GM21825 (cell line): ENCODE results near the gene TAX1BP3.
A peak's percentile ranks its signal among the peaks of the same experiment; 100 is the strongest.
"Not testable (repeated sequence)": the region's sequence is repeated elsewhere in the genome, so short reads cannot be mapped to it uniquely, and the experiment has no call there.

Experiments used
- ATAC-seq: cut with Tn5 transposase; IDR thresholded peaks from one replicate; pipeline ENCODE4 v1.9.1; 2021; ENCODE audit warnings: mild to moderate bottlenecking, moderate library complexity; ENCODE audit not compliant: unreplicated experiment

TAX1BP3 gene

GRCh38 chr17:3668279-3669084 is at the start of gene TAX1BP3, which contains the start of gene EMC6:
Gene TAX1BP3 (minus strand): TSS chr17:3668578. CDS start chr17:3668526, 52 bp downstream.
Gene EMC6 (plus strand): TSS chr17:3668812. CDS start chr17:3669147, 335 bp downstream.
- peak; percentile 80 for ATAC-seq

DNA sequence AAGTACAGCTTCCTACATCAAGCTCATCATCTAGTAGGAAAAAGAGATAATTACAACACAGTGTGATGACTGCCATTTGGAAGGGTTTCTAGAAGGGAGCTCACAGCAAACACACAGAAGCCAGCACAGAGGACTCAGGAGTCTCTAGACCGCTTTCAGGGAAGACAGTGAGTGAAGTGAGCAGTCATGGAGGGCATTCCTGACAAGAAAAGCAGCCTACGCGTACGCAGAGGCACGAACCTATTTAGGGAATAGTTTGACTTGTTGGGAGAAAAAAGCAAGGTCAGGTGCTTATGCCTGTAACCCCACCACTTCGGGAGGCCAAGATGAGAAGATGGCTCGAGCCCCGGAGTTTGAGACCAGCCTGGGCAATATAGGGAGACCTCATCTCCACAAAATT is 46.9 kb upstream of the TAX1BP3 start:
- ATAC-seq, result no peak

DNA sequence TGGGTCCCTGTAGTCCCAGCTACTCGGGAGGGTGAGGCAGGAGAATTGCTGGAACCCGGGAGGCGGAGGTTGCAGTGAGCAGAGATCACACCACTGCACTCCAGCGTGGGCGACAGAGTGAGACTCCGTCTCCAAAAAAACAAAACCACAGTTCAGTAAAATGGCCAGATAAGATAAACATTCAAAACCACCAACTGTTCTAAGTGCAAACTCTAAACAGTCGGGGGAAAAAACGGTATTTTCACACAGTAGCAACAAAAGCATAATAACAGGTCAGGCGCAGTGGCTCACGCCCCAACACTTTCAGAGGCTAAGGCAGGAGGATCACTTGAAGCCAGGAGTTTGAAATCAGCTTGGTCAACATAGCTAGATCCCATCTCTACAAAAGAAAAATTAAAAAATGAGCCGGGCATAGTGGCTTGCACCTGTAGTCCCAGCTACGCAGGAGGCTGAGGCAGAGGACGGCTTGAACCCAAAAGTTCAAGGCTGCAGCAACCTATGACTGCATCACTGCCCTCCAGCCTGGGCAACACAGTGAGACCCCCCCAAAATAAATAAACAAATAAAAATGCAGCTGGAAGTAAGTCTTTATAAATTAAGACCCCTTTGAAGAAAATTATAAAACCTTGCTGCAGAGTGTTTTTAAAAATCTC is 44.6 kb upstream of the TAX1BP3 start:
- ATAC-seq, result no peak

GRCh38 chr17:3710951-3711383 is 42.6 kb upstream of the TAX1BP3 start:
- peak; percentile 90 for ATAC-seq

DNA sequence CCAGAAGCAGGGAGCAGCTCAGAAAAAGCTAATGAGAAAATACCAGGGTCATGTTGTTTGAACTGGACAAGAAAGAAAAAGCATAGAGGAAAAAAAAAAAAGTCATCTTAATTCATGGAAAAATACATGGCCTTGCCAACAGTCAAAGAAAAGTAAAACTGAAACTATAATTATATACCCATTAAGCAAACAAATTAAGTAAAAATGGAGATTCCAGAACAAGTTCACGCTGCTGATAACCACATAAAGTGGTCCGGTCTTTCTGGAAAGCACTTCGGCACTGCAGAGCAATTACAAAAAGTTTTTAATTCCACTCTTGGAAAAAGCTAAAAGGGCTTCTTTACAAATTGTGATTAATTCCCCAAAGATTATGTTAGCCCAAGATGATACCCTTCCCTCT is 40.0 kb upstream of the TAX1BP3 start:
- no peak for ATAC-seq

DNA sequence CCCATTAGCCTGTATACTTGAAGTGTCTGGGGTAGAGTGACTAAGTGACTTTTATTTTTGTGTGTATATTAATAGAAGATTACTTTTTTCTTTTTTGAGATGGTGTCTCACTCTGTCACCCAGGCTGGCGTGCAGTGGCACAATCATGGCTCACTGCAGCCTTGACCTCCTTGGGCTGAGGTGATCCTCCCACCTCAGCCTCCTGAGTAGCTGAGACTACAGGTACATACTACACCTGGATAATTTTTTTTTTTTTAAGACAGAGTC is 37.3 kb upstream of the TAX1BP3 start:
- not testable (repeated sequence) for ATAC-seq

DNA sequence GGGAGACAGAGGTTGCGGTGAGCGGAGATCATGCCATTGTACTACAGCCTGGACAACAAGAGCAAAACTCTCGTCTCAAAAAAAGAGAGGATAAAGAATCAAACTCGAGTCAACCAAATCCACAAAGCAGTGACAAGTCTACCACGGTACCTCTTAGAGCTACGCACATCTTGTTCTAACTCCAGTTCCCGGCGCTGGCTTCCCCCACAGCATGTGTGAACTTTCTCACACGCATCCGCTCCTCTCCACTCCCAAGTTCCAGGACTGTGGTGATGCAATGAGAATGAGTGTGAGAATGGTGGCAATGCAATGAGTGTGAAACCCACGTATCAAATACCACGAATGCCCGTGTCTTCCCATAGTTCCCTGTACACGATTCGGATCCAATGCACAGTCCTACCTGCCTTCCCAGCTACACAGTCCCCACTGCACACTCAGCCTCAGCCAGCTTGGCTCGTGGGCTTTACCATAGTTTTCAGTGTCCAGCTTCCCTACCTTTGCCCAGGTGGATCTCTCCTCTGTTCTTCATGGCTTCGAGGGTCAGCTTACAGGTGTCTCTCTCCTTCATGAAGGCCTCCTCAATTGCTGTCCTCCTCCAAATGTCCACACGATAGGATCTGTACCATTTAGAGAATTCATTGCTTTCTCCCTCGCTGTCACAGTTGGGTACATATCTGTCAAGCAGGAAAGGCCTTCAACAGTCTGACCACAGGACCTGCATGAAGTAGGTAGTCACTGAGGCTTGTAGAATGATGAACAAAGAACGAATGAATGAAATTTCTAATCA is 36.7 kb upstream of the TAX1BP3 start:
- ATAC-seq, result no peak

GRCh38 chr17:3702041-3702539 is 33.7 kb upstream of the TAX1BP3 start:
- not testable (repeated sequence) for ATAC-seq

DNA sequence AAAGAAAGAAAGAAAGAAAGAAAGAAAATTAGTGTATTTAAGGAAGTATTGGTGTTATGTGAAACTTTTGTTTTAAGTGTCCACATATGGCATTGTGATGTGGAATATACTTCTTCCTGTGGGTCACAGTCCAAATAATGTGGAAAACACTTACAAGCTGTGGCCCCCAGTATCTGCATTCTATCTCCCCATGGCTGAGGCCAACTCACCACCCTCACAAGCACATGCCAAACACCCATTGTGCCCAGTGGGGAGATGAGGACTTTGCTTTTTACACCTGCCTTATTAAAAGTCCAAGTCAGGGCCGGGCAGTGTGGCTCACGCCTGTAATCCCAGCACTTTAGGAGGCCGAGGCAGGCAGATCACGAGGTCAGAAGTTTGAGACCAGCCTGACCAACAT is 31.6 kb upstream of the TAX1BP3 start:
- ATAC-seq, result no peak

DNA sequence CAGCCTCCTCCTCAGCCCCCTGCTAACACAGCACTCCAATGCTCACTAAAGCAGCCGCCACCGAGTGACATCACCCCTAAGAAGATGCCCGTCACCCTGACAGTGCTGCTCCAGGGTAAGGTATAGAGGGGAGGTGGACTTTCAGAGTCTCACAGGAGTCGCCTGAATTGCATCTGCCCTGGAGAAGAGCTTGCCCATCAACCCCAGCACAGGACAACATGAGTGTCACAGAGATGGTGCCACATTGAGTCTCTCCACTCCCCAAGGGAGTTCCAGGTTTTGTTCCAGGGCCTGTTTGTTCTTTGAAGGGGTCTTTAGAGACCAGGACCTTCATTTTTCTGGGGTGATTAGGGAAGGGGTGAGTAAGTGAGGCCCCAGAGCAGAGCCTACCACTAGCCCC is 29.8 kb upstream of the TAX1BP3 start:
- ATAC-seq, result no peak

DNA sequence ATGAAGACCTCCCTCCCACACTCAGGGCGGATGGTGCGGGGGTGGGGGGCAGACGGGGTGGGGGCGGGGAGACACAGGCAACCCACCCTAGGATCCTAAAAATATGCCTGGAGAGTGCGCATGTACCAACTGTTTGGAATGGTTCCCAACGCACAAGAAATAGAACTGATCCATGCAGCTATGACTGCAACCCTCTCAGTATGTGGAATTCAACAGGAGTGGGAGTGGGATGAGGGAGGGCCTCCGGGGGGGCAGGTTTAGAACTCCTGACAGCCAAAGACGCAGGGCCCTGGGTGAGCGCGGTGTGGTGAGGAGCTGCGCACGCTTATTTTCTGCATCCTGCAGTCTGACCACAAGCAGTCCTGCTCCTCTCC is 28.7 kb upstream of the TAX1BP3 start:
- ATAC-seq, result no peak

GRCh38 chr17:3695723-3696411 is 27.5 kb upstream of the TAX1BP3 start, which contains the start of gene P2RX5:
Gene P2RX5 (minus strand): TSS chr17:3696155. CDS start chr17:3696005, 150 bp downstream.
- no peak for ATAC-seq

DNA sequence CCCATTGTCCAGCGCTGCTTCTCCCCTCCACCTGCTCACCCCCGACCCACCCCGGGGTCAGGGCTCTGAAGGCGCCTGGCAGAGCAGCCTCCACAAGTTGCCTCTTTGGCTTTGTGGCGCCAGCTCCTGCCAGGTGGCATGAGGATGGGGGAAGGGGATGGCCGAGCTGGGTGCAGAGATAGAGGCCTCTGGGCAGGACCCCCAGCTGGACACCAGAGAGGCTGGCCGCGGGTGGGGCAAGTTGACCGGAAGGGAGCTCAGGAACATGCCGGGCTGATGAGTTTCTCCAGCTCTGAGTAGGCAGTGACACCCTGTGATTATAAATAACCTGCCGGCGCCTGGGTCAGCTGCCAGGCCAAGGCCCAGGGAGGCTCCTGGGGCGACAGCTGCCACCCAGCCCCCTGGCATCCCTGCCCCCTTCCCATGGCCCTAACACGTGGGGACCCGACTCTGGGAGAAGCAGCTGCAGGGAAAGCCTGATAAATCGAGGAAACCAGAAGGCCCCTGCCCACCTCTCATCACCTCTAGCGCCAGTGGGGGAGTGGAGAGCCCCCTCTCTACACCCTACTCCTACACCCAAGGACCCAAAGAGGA is 26.8 kb upstream of the TAX1BP3 start:
- ATAC-seq, result no peak

GRCh38 chr17:3693829-3694231 is 25.5 kb upstream of the TAX1BP3 start:
- ATAC-seq, result peak; percentile 52

GRCh38 chr17:3693141-3693540 is 24.8 kb upstream of the TAX1BP3 start:
- no peak for ATAC-seq

DNA sequence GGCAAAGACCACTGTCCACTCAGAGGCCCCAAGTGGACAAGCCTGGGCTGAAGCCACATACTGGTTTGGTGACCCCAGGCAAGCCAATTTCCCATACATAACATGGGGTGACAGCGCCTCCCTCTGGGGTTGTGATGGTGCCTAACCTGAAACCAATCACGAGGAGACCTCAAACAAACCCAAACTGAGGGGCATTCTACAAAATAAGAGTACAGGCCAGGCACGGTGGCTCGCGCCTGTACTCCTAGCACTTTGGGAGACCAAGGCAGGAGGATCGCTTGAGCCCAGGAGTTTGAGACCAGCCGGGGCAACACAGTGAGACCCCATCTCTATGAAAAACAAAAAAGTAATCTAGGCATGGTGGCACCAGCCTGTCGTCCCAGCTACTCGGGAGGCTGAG is 24.0 kb upstream of the TAX1BP3 start:
- ATAC-seq, result no peak

- no peak for ATAC-seq
Measured at GRCh38 chr17:3691617-3692067, 23.3 kb upstream of the TAX1BP3 start.

DNA sequence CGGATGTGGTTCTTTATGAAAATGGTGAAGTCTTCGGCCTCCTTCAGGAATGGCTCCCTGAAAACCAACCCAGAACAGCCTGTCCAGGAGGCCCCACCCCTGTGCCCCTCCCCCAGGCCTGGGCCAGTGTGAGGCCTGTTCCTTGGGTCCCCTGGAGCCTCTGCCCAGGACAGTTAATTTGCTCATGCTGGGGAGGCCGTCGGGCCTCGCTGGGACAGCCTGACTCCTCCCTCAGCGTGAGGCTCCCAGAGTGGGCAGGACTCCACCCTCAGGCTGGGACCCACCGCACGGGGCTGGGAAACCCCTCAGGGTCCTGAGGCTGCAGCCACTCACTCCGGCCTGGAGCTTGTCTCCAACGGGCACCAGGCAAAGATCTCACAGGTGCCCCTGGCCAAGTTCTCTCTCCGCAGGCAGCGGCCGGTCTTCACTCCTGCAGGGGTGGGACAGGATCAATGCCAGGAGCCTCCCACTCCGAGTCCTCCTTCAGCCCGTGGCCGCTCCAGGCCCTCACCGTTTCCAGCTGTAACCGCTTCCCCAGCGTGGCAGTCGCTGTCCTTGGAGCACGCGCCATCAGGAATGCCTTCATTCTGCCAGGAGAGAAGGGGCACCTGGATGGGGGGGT is 21.8 kb upstream of the TAX1BP3 start:
- ATAC-seq, result no peak

- ATAC-seq, result no peak
Measured at GRCh38 chr17:3689262-3690093, 21.1 kb upstream of the TAX1BP3 start.
